ENCODE results near the gene ANTXR1. TPM values are rescaled to one million over a fixed set of nuclear protein-coding genes. Genes with fewer than 3 reads are reported as not detected.

The ANTXR1 gene
- total and polyA plus RNA-seq, 2 of the 8 experiments (the other 6 are each of a cell fraction or from before 2014, with no cell fraction given) = 15.8 to 44.3 TPM

- TF ChIP-seq YY1 (IDR thresholded peaks at IDR 0.05; ENCODE audit: low read depth, low read length) (no peak), ASH2L (IDR thresholded peaks at IDR 0.05; ENCODE audit: low read length) (no peak), CBX5 (IDR thresholded peaks at IDR 0.05; ENCODE audit: low read depth, low read length) (no peak), RXRA (IDR thresholded peaks at IDR 0.05; ENCODE audit: insufficient read depth, low read depth, low read length) (no peak), HDAC2 (IDR thresholded peaks at IDR 0.05; ENCODE audit: borderline replicate concordance in 1 of 2, low read depth in 2 of 2, low read length in 2 of 2) (no peak), RNF2 (IDR thresholded peaks at IDR 0.05; ENCODE audit: borderline replicate concordance, low read depth, low read length, missing control alignments, poor library complexity, severe bottlenecking) (no peak), CHD1 (IDR thresholded peaks at IDR 0.05; ENCODE audit: low read depth, low read length) (no peak), GTF2F1 (IDR thresholded peaks at IDR 0.05; ENCODE audit: borderline replicate concordance, low read depth, low read length) (no peak), USF2 (IDR thresholded peaks at IDR 0.05; ENCODE audit: low read length) (no peak)
Observed at GRCh38 chr2:69067026-69067630, 54.1 kb downstream of the ANTXR1 start (continued).

Measured in H1 (cell line).